ENCODE results near the gene GPX3. TPM values are rescaled to one million over a fixed set of nuclear protein-coding genes. Genes with fewer than 3 reads are reported as not detected.
A peak's percentile ranks its signal among the peaks of the same experiment; 100 is the strongest.

Gene GPX3
- total RNA-seq, 4 donors from 2014 or later, result 2,730 to 12,549 (median 7,201) TPM

DNA sequence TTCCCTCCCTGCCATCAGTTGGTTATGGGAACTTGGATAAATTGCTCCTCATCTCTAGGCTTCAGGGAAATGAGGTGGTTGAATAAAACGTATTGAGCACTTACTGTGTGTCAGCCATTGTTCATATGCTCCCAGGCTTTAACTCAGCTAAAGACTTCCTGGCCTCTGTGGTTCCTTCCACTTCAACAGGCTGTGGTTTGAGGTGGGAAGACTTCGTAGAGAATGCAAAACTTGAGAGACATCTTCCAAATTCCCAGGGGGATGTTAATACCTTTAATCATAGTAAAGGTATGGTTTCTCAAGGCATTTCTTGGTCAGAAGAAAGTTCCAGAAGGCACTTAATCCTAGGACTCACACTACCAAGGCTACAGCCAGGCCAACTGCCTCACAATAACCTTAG, 1.5 kb upstream of the GPX3 start:
- intact Hi-C loops (cut with DNase I), result no loop called here
- TF ChIP-seq POLR2A (IDR thresholded peaks at IDR 0.05), result no peak
- TF ChIP-seq, protein P1, sequence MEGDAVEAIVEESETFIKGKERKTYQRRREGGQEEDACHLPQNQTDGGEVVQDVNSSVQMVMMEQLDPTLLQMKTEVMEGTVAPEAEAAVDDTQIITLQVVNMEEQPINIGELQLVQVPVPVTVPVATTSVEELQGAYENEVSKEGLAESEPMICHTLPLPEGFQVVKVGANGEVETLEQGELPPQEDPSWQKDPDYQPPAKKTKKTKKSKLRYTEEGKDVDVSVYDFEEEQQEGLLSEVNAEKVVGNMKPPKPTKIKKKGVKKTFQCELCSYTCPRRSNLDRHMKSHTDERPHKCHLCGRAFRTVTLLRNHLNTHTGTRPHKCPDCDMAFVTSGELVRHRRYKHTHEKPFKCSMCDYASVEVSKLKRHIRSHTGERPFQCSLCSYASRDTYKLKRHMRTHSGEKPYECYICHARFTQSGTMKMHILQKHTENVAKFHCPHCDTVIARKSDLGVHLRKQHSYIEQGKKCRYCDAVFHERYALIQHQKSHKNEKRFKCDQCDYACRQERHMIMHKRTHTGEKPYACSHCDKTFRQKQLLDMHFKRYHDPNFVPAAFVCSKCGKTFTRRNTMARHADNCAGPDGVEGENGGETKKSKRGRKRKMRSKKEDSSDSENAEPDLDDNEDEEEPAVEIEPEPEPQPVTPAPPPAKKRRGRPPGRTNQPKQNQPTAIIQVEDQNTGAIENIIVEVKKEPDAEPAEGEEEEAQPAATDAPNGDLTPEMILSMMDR (IDR thresholded peaks at IDR 0.05), result no peak
- peaks cover 2 to 23% of the 10 kb centered on the region in 2 donors for H3K36me3 ChIP-seq
- no peak overlapping the region for H3K4me3 ChIP-seq (replicated peaks in 1 of 3)
- DNase-seq, result no peak
- peak overlapping the region; percentile 81 to 99 (median 94) for H3K27ac ChIP-seq
- 79 to 82% methylated on average over 2 of the region's 2 CpGs for WGBS, 2 donors
- H3K27me3 ChIP-seq, result no peaks in the 10 kb centered on the region
- H3K4me1 ChIP-seq, result peaks cover 74 to 75% of the 10 kb centered on the region in 2 donors
- H3K9me3 ChIP-seq, result no peaks in the 10 kb centered on the region

DNA sequence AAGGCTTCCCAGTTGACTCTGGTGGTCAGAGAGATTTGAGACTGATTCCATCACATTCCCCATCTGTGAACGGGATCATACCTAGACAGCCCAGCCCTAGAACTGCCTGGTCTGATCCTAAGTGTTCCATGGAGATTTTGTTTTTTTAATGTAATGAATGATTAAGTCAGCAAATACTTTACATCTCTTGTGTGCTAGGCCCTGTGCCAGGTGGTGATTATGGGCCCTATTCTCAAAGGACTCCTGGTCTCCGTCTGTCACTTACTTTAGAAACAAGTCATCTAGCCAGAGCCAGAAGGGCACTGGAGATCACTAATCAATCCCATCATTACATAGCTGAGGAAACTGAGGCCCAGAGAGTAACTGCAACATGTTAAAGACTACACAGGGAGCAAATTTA, 1.1 kb upstream of the GPX3 start:
- H3K4me3 ChIP-seq (replicated peaks in 1 of 3), result no peak overlapping the region
- H3K4me1 ChIP-seq, result peaks cover 74 to 77% of the 10 kb centered on the region in 2 donors
- 48 to 53% methylated on average over 2 of the region's 2 CpGs for whole genome bisulfite sequencing, 2 donors
- TF ChIP-seq, protein P1 (IDR thresholded peaks at IDR 0.05), result no peak
- TF ChIP-seq POLR2A (IDR thresholded peaks at IDR 0.05), result peak in 1 of 2 donors; percentile 28
- H3K27ac ChIP-seq, result peak overlapping the region; percentile 81 to 99 (median 94)
- H3K27me3 ChIP-seq, result no peaks in the 10 kb centered on the region
- no peaks in the 10 kb centered on the region for H3K9me3 ChIP-seq
- peaks cover 4 to 28% of the 10 kb centered on the region in 2 donors for H3K36me3 ChIP-seq
- intact Hi-C loops (cut with DNase I), result no loop called here
- DNase-seq, result peak; percentile 34 to 49

DNA sequence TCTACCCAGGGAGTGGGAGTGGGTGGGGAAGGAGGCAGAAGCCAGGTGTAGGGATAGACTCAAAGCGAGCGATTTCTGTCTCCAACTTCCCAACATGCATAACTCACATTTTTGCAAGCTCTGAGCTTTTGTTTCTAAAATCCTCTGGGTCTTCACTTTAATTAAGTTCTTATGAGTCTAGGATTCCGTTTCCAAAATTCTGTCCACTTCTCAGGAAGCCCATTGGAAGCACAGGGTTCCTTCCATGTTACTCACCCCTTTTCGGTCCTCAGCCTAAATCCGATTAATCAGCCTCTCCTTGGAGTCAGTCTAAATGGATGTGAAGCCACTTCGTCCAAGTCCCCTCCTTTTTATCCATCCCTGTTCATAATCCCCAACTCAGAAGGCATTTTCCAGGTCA, 1.4 kb downstream of the GPX3 start:
- Histone ChIP-seq H3K36me3 (peaks cover 26 to 52% of the 10 kb centered on the region in 2 donors), H3K4me3 (replicated peaks in 1 of 3) (peak overlapping the region; percentile 24 to 77 (median 55)), H3K27me3 (no peaks in the 10 kb centered on the region), H3K27ac (peak overlapping the region; percentile 92 to 99 (median 94)), H3K9me3 (no peaks in the 10 kb centered on the region), H3K4me1 (peaks cover 74 to 78% of the 10 kb centered on the region in 2 donors)
- TF ChIP-seq POLR2A (IDR thresholded peaks at IDR 0.05), result no peak
- TF ChIP-seq, protein P1 (IDR thresholded peaks at IDR 0.05), result no peak
- no peak for DNase-seq
- intact Hi-C loops (cut with DNase I), result no loop called here
- 70 to 83% methylated on average over 6 of the region's 6 CpGs for WGBS, 2 donors

DNA sequence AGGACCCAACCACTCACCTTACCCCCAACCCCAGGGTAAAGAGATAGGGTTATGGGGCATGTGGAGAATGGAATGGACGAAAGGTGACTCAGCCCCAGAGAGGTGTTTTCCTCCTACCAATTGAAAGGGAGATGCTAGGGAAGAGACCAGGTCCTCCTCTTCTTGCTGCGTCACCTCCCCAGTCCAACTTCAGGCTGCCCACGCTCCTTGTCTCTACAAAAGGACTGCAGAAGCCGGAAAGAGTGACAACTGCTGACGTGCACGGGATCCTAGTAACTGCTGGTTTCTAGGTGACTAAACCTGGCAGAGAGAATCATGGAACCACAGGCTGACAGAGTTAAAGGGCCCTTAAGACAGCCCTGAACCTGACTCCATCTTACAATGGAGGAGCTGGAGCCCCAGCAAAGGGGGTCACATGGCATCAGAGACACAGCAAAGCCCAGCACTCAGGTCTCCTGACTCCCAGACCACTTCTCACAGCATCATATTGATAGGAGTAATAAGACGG, 2.2 kb downstream of the GPX3 start:
- peak in 1 of 2 donors; percentile 76 for TF ChIP-seq POLR2A (IDR thresholded peaks at IDR 0.05)
- TF ChIP-seq, protein P1 (IDR thresholded peaks at IDR 0.05), result no peak
- Histone ChIP-seq H3K27ac (peak overlapping the region; percentile 92 to 99 (median 94)), H3K36me3 (peaks cover 34 to 60% of the 10 kb centered on the region in 2 donors), H3K27me3 (no peaks in the 10 kb centered on the region), H3K4me3 (replicated peaks in 1 of 3) (peak overlapping the region; percentile 1 to 55 (median 3)), H3K9me3 (no peaks in the 10 kb centered on the region), H3K4me1 (peaks cover 74 to 76% of the 10 kb centered on the region in 2 donors)
- WGBS, 2 donors, result 56 to 57% methylated on average over 7 of the region's 7 CpGs
- DNase-seq, result peak; percentile 57 to 66
- intact Hi-C loops (cut with DNase I), result no loop called here

DNA sequence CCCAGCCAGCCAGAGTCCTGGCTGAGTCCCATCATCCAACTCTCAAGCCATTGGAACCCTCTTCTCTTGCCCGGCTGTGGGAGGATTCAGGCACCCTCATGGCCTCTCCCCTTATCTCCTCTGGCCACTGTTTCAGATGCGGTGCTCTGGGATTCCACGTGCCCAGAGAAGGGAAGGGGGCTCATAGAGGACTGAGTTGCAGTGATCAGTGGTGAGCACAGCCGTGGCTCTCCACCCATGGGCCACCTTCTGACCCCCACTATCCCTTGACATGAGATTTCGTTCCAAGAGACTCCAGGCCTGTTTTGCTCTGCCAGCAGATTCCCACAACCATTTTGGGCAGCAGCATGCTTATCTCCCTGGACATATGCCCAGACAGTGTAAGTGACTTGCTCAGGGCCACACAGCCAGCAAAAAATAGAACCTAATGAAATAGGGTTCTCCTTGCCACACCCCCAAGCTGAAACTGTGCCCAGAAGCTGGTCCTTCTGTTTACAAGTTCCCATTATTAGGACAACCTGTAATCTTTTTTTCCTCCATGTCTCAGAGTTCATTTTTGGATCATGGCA, 2.7 kb downstream of the GPX3 start:
- no peak for TF ChIP-seq POLR2A (IDR thresholded peaks at IDR 0.05)
- TF ChIP-seq, protein P1 (IDR thresholded peaks at IDR 0.05), result no peak
- Histone ChIP-seq H3K4me1 (peaks cover 76% of the 10 kb centered on the region in 2 donors), H3K36me3 (peaks cover 39 to 66% of the 10 kb centered on the region in 2 donors), H3K27me3 (no peaks in the 10 kb centered on the region), H3K27ac (peak overlapping the region; percentile 92 to 99 (median 94)), H3K9me3 (no peaks in the 10 kb centered on the region), H3K4me3 (replicated peaks in 1 of 3) (peak overlapping the region in 1 of 3 donors; percentile 55)
- 60 to 68% methylated on average over 4 to 5 of the region's 5 CpGs for WGBS, 2 donors
- peak; percentile 35 to 56 for DNase-seq
- intact Hi-C loops (cut with DNase I), result no loop called here

All from thyroid gland (tissue), 4 donors.